GM12892 (cell line): ENCODE data around the gene PDE4A.
"Not testable (repeated sequence)": the region's sequence is repeated elsewhere in the genome, so short reads cannot be mapped to it uniquely, and the experiment has no call there.

Experiments
- DNase-seq: peaks from one replicate; pipeline ENCODE4 v3.0.0; 2011; ENCODE audit not compliant: insufficient read length
- FAIRE-seq: peaks from 2 replicates; lab custom pipeline; 2011; peaks lifted over from hg19 to GRCh38; lab: Jason Lieb, UNC
- POLR2A ChIP-seq: IDR thresholded peaks from 2 replicates; pipeline ENCODE4 v1.6.1; 2011; ENCODE audit warnings: low read depth, low read length, control low read depth
- POLR2AphosphoS5 ChIP-seq: IDR thresholded peaks from 2 replicates; pipeline ENCODE4 v1.6.1; 2011; ENCODE audit warnings: low read depth, low read length, control low read depth
- TAF1 ChIP-seq: IDR thresholded peaks from 2 replicates; pipeline ENCODE4 v1.6.1; 2011; ENCODE audit warnings: low read depth, mild to moderate bottlenecking, control low read depth, low read length, borderline replicate concordance

Gene PDE4A

DNA sequence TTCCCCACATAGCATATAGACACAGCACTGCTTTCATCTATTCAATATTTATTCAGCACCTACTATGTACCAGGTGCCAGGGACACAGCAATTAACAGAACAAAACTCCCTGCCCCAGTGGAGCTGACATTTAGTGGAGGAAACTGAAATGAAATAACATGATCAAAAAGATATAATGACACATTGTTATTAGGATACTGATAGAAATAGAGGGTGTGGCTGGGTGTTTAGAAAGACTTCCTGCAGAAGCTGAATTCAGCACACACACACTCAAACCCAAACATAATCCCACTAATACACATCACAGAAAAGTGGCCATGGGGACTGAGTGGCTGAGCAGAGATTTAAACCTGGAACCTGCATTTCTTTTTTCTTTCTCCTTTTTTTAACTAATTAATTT is 13.2 kb upstream of the PDE4A start:
- DNase-seq, result no peak
- FAIRE-seq, result no peak
- TF ChIP-seq TAF1, result no peak
- TF ChIP-seq POLR2A, result no peak
- no peak for TF ChIP-seq POLR2AphosphoS5

DNA sequence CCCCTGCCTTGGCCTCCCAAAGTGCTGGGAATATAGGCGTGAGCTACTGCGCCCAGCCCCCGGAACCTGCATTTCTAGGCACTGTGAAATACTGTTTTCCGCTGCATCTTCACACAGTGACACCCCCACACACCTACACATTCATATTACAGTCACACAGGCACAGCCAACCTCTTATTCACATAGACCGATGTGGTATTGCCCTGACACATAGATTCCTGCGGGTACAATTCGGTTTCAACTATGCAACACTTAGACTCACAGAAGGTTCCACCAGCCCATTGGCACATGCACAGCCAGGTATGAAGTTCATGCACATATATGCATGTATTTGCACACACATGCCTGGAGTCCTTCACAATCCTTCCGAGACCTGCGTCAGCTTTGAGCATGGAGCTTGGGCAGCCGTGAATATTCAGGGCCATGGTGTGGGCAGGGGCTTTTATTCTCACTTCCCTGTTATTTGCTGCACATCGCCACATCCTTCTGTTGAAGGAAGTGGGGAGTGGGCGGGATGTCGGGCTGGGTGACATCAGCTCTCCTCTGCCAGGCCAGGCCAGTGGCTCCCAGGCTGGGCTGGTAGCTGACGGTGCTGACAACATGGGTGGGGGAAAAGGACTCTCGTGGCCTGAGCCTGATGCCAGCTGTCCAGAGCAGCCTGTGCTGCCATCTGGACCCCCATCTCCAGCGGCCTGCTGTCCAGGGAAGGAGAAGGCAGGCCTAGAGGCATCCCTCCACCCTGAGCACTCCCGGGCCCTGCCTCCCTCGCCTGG is 11.6 kb upstream of the PDE4A start:
- no peak for TF ChIP-seq POLR2AphosphoS5
- TF ChIP-seq TAF1, result no peak
- no peak for TF ChIP-seq POLR2A
- DNase-seq (no peak), FAIRE-seq (no peak)

DNA sequence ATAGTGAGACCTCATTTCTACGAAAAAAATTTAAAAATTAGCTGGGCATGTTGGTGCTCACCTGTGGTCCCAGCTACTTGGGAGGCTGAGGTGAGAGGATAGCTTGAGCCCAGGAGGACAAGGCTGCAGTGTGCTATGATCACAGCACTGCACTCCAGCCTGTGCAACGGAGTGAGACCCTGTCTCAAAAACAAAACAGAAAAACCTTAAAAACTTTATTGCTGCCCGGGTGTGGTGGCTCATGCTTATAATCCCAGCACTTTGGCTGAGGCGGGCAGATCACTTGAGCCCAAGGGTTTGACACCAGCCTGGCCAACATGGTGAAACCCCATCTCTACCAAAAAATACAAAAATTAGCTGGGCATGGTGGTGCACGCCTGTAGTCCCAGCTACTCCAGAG is 9.1 kb upstream of the PDE4A start:
- not testable (repeated sequence) for DNase-seq

DNA sequence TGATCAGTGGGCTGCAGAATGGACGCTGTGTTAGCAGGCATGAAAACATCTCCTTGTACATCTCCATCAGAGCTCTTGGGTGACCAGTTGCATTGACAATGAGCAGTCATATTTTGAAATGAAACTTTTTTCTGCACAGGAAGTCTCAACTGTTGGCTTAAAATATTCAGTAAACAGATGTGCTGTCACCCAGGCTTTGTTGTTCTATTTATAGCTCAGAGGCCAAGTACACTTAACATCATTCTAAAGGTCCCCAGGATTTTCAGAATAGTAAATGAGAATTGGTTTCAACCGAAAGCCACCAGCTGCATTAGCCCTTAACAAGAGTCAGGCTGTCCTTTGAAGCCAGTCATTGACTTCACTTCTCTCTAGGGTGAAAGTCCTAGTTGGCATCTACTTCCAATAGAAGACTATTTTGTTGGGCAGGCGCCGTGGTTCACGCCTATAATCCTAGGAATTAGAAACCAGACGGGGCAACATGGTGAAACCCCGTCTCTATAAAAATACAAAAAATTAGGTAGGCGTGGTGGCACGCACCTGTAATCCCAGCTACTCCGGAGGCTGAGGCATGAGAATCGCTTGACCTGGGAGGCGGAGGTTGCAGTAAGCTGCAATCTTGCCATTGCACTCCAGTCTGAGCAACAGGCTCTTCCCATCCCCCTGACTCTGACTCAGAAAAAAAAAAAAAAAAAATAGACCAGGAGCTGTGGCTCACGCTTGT is 7.9 kb upstream of the PDE4A start:
- FAIRE-seq (peak; percentile 80), DNase-seq (no peak)
- TF ChIP-seq POLR2A (peak; percentile 22; the same call in 1 of the 2 replicates), POLR2AphosphoS5 (peak; percentile 50), TAF1 (0 out of 2 replicates have a peak, but pooled peaks have one; percentile 30)

More for the DNA sequence above, 9.1 kb upstream of the PDE4A start:
- not testable (repeated sequence) for FAIRE-seq

DNA sequence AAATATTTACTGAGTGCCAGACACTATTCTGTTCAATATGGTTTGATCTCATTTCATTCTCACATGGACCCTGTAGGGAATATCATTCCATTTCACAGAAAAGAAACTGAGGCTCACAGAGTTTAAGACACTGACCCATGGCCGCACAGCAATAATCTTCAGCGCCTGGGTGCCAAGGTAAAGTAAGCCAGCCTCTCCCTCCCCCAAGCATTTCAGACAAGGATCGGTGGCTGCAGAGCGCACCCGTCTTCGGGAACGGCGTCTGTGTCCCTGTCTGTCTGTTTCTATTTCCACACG is 4.3 kb upstream of the PDE4A start:
- TF ChIP-seq POLR2AphosphoS5, result no peak
- TF ChIP-seq POLR2A, result no peak
- no peak for TF ChIP-seq TAF1
- DNase-seq (no peak), FAIRE-seq (no peak)

DNA sequence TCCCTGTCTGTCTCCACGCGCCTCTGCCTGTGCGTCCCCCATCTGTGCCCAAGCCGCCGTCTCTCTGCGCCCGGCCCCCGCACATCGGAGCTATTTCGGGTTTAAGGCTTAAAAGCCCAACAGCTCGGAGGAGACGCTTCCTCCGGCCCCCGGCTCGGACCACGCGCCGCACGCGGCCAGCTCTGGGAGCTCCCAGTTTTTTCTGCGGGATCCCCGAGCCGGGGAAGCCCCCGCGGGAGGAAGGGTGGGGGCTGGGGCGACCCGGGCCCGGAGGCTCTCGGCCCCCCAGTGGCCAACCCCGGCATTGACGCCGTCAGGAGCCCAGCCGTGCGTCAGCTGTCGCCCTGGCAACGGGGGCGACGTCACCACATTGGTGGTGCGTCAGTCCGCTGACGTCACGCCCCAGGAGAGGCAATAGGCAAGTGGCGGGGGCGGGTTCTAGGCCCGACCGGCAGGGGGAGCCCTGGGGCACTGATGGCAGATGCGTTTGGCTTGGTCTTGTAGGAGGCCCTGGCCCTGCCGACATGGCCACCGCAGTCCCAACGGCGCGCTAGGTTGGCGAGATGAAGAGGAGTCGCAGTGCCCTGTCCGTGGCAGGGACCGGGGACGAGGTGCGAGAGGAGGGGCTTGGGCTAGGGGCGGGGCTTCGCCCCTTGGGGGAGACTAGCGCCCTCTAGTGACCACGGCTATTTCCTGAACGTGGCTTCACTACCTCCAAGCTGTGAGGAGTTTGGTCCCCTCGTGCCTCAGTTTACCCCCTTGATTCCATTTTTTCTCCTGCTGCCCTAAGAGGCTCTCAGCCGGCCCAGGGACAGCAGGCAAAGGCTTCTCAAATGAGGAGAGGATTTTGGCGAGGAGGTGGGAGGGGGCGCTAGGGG is 3.7 kb upstream of the PDE4A start:
- TF ChIP-seq POLR2AphosphoS5 (no peak), TAF1 (0 out of 2 replicates have a peak, but pooled peaks have one; percentile 18), POLR2A (peak; percentile 24; the same call in 1 of the 2 replicates)
- FAIRE-seq (peak; percentile 85), DNase-seq (peak; percentile 82)

DNA sequence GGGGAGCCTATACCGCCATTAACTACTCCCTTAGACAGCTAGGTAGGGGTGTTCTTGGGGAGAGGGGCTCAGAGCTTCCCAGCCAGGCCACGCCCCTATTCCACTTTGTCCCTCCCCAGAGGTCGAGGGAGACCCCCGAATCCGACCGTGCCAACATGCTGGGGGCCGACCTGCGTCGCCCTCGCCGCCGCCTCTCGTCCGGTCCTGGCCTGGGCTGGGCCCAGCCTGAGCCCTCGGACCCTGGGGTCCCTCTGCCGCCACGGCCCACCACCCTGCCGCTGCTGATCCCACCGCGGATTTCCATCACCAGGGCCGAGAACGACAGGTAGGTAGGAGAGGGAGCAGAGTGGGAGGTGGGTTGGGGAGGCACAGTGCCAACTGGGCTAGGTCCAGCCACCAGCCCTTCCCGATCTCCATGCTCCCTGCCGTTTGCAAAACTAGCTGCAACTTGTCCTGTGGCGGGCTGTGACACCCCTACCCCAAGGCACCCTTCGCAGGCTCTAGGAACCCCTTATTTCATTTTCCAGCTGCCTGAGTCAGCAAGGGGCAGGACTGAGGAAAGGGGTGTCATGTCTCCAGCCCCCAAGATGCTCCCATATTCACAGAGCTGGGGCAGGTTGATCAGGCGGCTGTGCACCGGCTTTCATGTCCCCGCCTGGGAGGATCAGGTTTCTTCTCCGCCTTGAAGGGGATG is 2.6 kb upstream of the PDE4A start:
- TF ChIP-seq TAF1 (no peak), POLR2A (no peak), POLR2AphosphoS5 (no peak)
- no peak for FAIRE-seq
- DNase-seq, result no peak

DNA sequence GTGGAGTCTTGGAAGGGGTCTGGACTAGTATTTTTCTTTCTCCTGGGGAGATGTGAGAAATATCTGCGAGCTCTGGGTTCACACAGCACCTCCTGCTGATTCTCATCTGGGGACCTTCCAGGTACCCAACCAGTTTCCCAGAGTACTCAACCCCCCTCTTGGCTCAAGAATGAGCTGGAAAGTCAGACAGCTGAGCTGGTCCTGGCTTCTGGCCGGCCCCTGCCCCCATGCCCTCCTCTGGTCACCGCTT is 2.2 kb upstream of the PDE4A start:
- DNase-seq (no peak), FAIRE-seq (no peak)
- TF ChIP-seq POLR2AphosphoS5 (no peak), TAF1 (no peak), POLR2A (no peak)

DNA sequence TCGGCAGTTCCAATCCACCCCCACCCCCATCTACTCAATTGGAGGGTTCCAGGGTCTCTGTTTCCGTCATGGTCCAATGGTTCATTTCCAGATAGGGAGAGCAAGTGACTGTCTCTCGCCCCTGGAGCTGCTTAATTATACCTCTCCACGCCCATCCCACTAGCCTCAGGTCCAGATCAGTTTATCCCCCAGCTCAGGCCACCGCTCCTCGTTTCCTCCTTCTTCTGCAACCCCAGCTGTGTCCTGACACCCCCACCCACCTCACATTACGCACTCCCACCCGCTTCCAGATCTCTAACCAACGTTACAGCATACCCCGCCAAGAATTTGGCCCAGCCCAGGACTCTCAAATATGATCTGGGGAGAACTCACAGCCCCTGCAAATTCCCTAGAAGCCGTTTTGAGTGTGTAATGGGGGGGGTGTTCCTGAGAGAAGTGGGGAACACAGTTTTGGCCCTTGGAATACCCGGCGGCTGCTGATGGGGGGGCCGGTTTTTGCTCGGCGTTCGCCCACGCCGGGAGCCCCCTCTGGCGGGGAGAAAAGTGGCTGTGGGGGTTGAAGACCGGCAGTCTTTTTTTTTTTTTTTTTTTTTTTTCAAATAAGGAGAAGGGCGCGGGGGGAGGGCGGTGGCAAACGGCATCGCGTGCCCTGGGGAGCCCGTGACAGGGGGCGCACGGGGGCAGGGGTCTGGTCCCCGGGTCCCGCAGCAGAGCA is 1.7 kb upstream of the PDE4A start:
- DNase-seq, result no peak
- no peak for FAIRE-seq
- TF ChIP-seq POLR2A (no peak), POLR2AphosphoS5 (no peak), TAF1 (no peak)

DNA sequence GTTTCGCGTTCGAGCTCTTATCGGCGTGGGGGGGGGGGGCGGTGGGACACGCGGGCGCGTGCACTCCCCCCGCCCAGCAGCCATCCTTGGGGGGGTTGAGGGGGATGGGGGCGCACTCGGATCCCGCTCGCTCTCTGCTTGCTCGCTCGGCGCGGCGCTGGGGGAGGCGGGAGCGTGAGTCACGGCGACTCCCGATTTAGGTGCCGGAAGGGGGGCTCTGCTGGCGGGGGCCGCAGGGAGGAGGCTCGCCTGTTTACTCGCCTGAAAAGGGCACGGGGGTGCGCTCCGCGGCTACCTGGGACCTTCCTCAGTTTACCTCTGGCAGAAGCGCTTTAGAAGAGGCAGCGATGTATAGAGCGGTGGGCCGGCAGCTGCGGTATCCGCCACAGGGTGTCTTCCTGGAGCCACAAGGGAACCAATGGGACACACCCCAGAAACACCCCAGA is 1.1 kb upstream of the PDE4A start:
- DNase-seq (no peak), FAIRE-seq (no peak)
- TF ChIP-seq POLR2A (no peak), POLR2AphosphoS5 (no peak), TAF1 (no peak)
